ENCODE results near the gene LRRC70. TPM values are rescaled to one million over a fixed set of nuclear protein-coding genes. Genes with fewer than 3 reads are reported as not detected.

LRRC70 gene
- total and polyA plus RNA-seq, 2 donors from 2014 or later, result 3.6 to 4.9 TPM

DNA sequence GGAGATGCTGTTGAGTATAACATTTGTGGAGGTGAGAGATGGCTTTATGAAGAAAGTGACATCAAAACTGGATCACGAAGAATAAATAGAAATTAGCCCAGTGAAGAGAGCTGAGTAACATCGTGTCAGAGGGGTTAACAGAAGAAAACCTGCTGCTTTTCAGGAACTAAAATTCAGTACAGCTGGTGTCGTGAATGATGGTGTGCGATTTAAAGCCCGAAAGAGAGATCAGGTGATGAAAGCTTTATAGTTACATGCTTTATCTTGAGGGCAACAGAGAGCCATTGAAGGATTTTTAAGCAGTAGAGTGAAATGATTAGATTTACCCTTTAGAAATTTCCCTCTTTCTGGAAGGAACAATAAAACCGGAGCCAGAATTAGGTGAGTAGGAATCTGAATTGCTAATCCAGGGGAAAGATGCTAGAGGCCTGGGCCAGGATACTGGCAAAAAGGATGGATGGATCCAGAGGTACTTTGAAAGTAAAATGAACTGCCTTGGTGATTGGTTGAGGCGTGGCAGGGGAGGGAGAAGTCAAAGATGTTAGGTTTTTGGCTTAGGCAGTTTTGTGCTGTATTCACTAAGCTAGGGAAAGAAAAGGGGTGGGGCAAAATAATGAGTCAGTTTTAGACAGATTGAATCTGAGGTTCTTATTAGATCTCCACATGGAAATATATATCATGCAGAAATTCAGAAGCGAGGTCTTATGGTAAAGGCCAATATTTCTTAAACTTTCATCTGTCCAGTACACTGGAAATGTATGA, 3.4 kb downstream of the LRRC70 start:
- TF ChIP-seq CTCF (IDR thresholded peaks at IDR 0.05; ENCODE audit: borderline replicate concordance, extremely low read depth, insufficient read depth), result no peak
- no peaks in the 10 kb centered on the region for H3K9me3 ChIP-seq (ENCODE audit: control insufficient read depth in 2 of 3, insufficient read depth in 1 of 3, low read length in 3 of 3)
- H3K27me3 ChIP-seq (ENCODE audit: control insufficient read depth, insufficient read depth, low read length), result no peaks in the 10 kb centered on the region
- no peak overlapping the region for H3K27ac ChIP-seq (ENCODE audit: low read depth in 2 of 2, low read length in 2 of 2)
- intact Hi-C loops (cut with DNase I), result no loop called here
- H3K9ac ChIP-seq (ENCODE audit: low read length in 3 of 3), result no peak overlapping the region
- H3K4me1 ChIP-seq (ENCODE audit: control insufficient read depth in 2 of 3, insufficient read depth in 2 of 3, low read depth in 1 of 3, low read length in 3 of 3), result no peaks in the 10 kb centered on the region
- peak overlapping the region in 1 of 3 donors; percentile 27 for H3K4me3 ChIP-seq (ENCODE audit: low read length in 3 of 3)
- FAIRE-seq, result no peak
- peaks cover 0 to 2% (median 0%) of the 10 kb centered on the region in 3 donors for H3K36me3 ChIP-seq (ENCODE audit: control insufficient read depth in 2 of 3, insufficient read depth in 3 of 3, low read length in 3 of 3)
- no peak for DNase-seq

DNA sequence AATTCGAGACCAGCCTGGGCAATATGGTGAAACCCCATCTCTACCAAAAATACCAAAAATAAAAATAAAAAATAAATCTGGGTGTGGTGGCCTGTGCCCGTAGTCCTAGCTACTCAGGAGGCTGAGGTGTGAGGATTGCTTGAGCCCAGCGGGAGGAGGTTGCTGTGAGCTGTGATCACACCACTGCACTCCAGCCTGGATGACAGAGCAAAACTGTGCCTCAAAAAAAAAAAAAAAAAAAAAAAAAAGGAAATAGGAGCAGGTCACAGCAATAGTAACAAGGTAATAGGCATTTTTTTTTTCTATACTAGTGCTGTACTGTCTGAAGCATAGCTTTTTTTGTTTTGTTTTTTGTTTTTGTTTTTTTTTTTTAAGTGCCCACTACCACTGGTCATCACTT, 5.8 kb downstream of the LRRC70 start:
- DNase-seq (no peak), FAIRE-seq (no peak)
- intact Hi-C loops (cut with DNase I), result no loop called here
- Histone ChIP-seq H3K9ac (ENCODE audit: low read length in 3 of 3) (no peak overlapping the region), H3K9me3 (ENCODE audit: control insufficient read depth in 2 of 3, insufficient read depth in 1 of 3, low read length in 3 of 3) (no peaks in the 10 kb centered on the region), H3K4me3 (ENCODE audit: low read length in 3 of 3) (no peak overlapping the region), H3K27me3 (ENCODE audit: control insufficient read depth, insufficient read depth, low read length) (no peaks in the 10 kb centered on the region), H3K4me1 (ENCODE audit: control insufficient read depth in 2 of 3, insufficient read depth in 2 of 3, low read depth in 1 of 3, low read length in 3 of 3) (no peaks in the 10 kb centered on the region), H3K36me3 (ENCODE audit: control insufficient read depth in 2 of 3, insufficient read depth in 3 of 3, low read length in 3 of 3) (peaks cover 0 to 2% (median 2%) of the 10 kb centered on the region in 3 donors), H3K27ac (ENCODE audit: low read depth in 2 of 2, low read length in 2 of 2) (no peak overlapping the region)
- TF ChIP-seq CTCF (IDR thresholded peaks at IDR 0.05; ENCODE audit: borderline replicate concordance, extremely low read depth, insufficient read depth), result no peak

DNA sequence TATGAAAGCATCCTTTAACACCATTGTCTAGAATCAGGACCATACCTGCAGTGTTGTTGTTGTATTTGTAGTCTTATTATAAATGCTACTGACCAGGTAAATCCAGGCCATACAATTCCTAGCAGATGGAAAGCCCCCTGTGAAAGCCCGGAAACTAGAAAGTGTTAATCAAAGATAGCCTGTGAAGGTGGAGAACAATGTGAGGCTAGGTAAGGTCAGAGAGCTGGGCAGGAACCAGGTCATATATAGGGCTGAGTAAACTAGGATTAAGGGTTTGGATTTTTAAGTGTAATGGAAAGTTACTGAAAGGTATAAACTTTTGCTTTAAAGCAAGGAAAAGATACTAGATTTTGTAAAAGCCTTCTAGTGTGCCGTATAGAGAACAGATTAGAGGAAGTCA, 6.7 kb downstream of the LRRC70 start:
- H3K27ac ChIP-seq (ENCODE audit: low read depth in 2 of 2, low read length in 2 of 2), result no peak overlapping the region
- no peaks in the 10 kb centered on the region for H3K4me1 ChIP-seq (ENCODE audit: control insufficient read depth in 2 of 3, insufficient read depth in 2 of 3, low read depth in 1 of 3, low read length in 3 of 3)
- H3K9ac ChIP-seq (ENCODE audit: low read length in 3 of 3), result no peak overlapping the region
- FAIRE-seq (no peak), DNase-seq (no peak)
- no peaks in the 10 kb centered on the region for H3K27me3 ChIP-seq (ENCODE audit: control insufficient read depth, insufficient read depth, low read length)
- H3K4me3 ChIP-seq (ENCODE audit: low read length in 3 of 3), result no peak overlapping the region
- H3K36me3 ChIP-seq (ENCODE audit: control insufficient read depth in 2 of 3, insufficient read depth in 3 of 3, low read length in 3 of 3), result peaks cover 0 to 2% (median 2%) of the 10 kb centered on the region in 3 donors
- H3K9me3 ChIP-seq (ENCODE audit: control insufficient read depth in 2 of 3, insufficient read depth in 1 of 3, low read length in 3 of 3), result no peaks in the 10 kb centered on the region
- intact Hi-C loops (cut with DNase I), result no loop called here
- no peak for TF ChIP-seq CTCF (IDR thresholded peaks at IDR 0.05; ENCODE audit: borderline replicate concordance, extremely low read depth, insufficient read depth)
